DOHH2 (cell line): ENCODE measurements around the gene RAB26.

Source experiments
- EZH2phosphoT487 ChIP-seq: fragments of 200-600 bp; sonication (generic); IDR thresholded peaks from 2 replicates; pipeline ENCODE4 v1.6.1; 2017; ENCODE audit warnings: borderline replicate concordance, mild to moderate bottlenecking, antibody characterized with exemption, low read length, moderate library complexity, mixed read lengths
- TF ChIP-seq, protein P1 (sequence below): fragments of 200-600 bp; sonication (generic); IDR thresholded peaks from one replicate; pipeline ENCODE4 v1.5.1; 2014; ENCODE audit warnings: antibody characterized with exemption, mild to moderate bottlenecking, low read depth, low read length; ENCODE audit not compliant: poor library complexity, severe bottlenecking

- TF ChIP-seq, protein P1, sequence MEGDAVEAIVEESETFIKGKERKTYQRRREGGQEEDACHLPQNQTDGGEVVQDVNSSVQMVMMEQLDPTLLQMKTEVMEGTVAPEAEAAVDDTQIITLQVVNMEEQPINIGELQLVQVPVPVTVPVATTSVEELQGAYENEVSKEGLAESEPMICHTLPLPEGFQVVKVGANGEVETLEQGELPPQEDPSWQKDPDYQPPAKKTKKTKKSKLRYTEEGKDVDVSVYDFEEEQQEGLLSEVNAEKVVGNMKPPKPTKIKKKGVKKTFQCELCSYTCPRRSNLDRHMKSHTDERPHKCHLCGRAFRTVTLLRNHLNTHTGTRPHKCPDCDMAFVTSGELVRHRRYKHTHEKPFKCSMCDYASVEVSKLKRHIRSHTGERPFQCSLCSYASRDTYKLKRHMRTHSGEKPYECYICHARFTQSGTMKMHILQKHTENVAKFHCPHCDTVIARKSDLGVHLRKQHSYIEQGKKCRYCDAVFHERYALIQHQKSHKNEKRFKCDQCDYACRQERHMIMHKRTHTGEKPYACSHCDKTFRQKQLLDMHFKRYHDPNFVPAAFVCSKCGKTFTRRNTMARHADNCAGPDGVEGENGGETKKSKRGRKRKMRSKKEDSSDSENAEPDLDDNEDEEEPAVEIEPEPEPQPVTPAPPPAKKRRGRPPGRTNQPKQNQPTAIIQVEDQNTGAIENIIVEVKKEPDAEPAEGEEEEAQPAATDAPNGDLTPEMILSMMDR: no peak
- TF ChIP-seq EZH2phosphoT487: no peak
Observed at GRCh38 chr16:2187212-2187611, 38.8 kb downstream of the RAB26 start.
